SK-N-SH treated with all-trans-retinoic acid at 6 μM for 48 hours (cell line): ENCODE data around the gene ENTHD1.

Experiments
- ATAC-seq: fragments of 200-7000 bp; cut with Tn5 transposase; 3 replicates; pipeline ENCODE4 v1.9.1; 2020; ENCODE audit warnings: mild to moderate bottlenecking, moderate library complexity
- ARNTL ChIP-seq: fragments of 450-650 bp; formaldehyde crosslinking; IDR thresholded peaks from 2 replicates; pipeline ENCODE4 v1.5.0; 2020; ENCODE audit warnings: low read depth, mild to moderate bottlenecking, moderate library complexity, borderline replicate concordance
- BACH2 ChIP-seq: fragments of 250-450 bp; sonication (Bioruptor Pico); IDR thresholded peaks from 2 replicates; pipeline ENCODE4 v1.9.0; 2021; ENCODE audit warnings: mild to moderate bottlenecking, borderline replicate concordance
- CSDC2 ChIP-seq: fragments of 250-450 bp; sonication (Bioruptor Pico); IDR thresholded peaks from 2 replicates; pipeline ENCODE4 v1.5.0; 2020; ENCODE audit warnings: mild to moderate bottlenecking, moderate library complexity
- ESRRG ChIP-seq: fragments of 250-450 bp; sonication (Bioruptor Pico); IDR thresholded peaks from 2 replicates; pipeline ENCODE4 v1.6.1; 2021; ENCODE audit warnings: mild to moderate bottlenecking
- GLIS3 ChIP-seq: fragments of 250-450 bp; sonication (Bioruptor Pico); IDR thresholded peaks from 2 replicates; pipeline ENCODE4 v1.5.0; 2020; ENCODE audit warnings: mild to moderate bottlenecking, moderate library complexity
- ISL1 ChIP-seq: fragments of 250-450 bp; sonication (Bioruptor Pico); IDR thresholded peaks from 2 replicates; pipeline ENCODE4 v2.1.2; 2022; ENCODE audit warnings: mild to moderate bottlenecking, moderate library complexity
- OSR1 ChIP-seq: fragments of 250-450 bp; sonication (Bioruptor Pico); IDR thresholded peaks from 2 replicates; pipeline ENCODE4 v1.8.0; 2022; ENCODE audit warnings: moderate library complexity, mild to moderate bottlenecking, inconsistent platforms
- PATZ1 ChIP-seq: fragments of 250-450 bp; sonication (Bioruptor Pico); IDR thresholded peaks from 2 replicates; pipeline ENCODE4 v1.8.0; 2020; ENCODE audit warnings: mild to moderate bottlenecking, moderate library complexity, borderline replicate concordance
- POU6F1 ChIP-seq: fragments of 250-450 bp; sonication (Bioruptor Pico); IDR thresholded peaks from 2 replicates; pipeline ENCODE4 v1.8.0; 2021; ENCODE audit warnings: low read depth, mild to moderate bottlenecking, moderate library complexity, borderline replicate concordance
- PPARA ChIP-seq: fragments of 250-450 bp; sonication (Bioruptor Pico); IDR thresholded peaks from 2 replicates; pipeline ENCODE4 v1.5.0; 2020; ENCODE audit warnings: mild to moderate bottlenecking, borderline replicate concordance
- RARB ChIP-seq: fragments of 250-450 bp; sonication (Bioruptor Pico); IDR thresholded peaks from 2 replicates; pipeline ENCODE4 v1.8.0; 2021; ENCODE audit warnings: mild to moderate bottlenecking, moderate library complexity
- SNAI2 ChIP-seq: fragments of 250-450 bp; sonication (Bioruptor Pico); IDR thresholded peaks from 2 replicates; pipeline ENCODE4 v1.5.0; 2020; ENCODE audit warnings: mild to moderate bottlenecking, moderate library complexity
- TCF4 ChIP-seq: fragments of 250-450 bp; sonication (Bioruptor Pico); IDR thresholded peaks from 2 replicates; pipeline ENCODE4 v1.8.0; 2021; ENCODE audit warnings: mild to moderate bottlenecking, moderate library complexity, borderline replicate concordance
- TOX ChIP-seq: fragments of 250-450 bp; sonication (Bioruptor Pico); IDR thresholded peaks from 2 replicates; pipeline ENCODE4 v1.8.0; 2021; ENCODE audit warnings: mild to moderate bottlenecking, moderate library complexity, borderline replicate concordance
- ZC3H10 ChIP-seq: fragments of 250-450 bp; sonication (Bioruptor Pico); IDR thresholded peaks from 2 replicates; pipeline ENCODE4 v1.5.1; 2021; ENCODE audit warnings: mild to moderate bottlenecking, moderate library complexity
- ZFP3 ChIP-seq: fragments of 250-450 bp; sonication (Bioruptor Pico); IDR thresholded peaks from 2 replicates; pipeline ENCODE4 v1.5.0; 2020; ENCODE audit warnings: mild to moderate bottlenecking, moderate library complexity
- ZFP30 ChIP-seq: fragments of 450-650 bp; formaldehyde crosslinking; IDR thresholded peaks from 2 replicates; pipeline ENCODE4 v1.5.0; 2022; ENCODE audit warnings: mild to moderate bottlenecking, moderate library complexity
- ZNF565 ChIP-seq: fragments of 450-650 bp; formaldehyde crosslinking; conservative IDR thresholded peaks from 2 replicates; pipeline ENCODE4 v1.5.0; 2020; ENCODE audit warnings: low read depth, mild to moderate bottlenecking, moderate library complexity
- ZNF70 ChIP-seq: fragments of 450-650 bp; formaldehyde crosslinking; IDR thresholded peaks from 2 replicates; pipeline ENCODE4 v1.5.0; 2020; ENCODE audit warnings: mild to moderate bottlenecking, moderate library complexity
- ZNF8 ChIP-seq: fragments of 450-650 bp; formaldehyde crosslinking; IDR thresholded peaks from 2 replicates; pipeline ENCODE4 v1.5.0; 2020; ENCODE audit warnings: mild to moderate bottlenecking, moderate library complexity
- TF ChIP-seq, protein P1 (sequence below): fragments of 250-450 bp; sonication (Bioruptor Pico); IDR thresholded peaks from 2 replicates; pipeline ENCODE4 v1.5.1; 2020; ENCODE audit warnings: low read depth, mild to moderate bottlenecking, moderate library complexity
- TF ChIP-seq, protein P2 (sequence below): fragments of 250-450 bp; sonication (Bioruptor Pico); IDR thresholded peaks from 2 replicates; pipeline ENCODE4 v1.5.0; 2020; ENCODE audit warnings: mild to moderate bottlenecking, moderate library complexity

Gene ENTHD1

GRCh38 chr22:39821008-39821407 is 72.6 kb downstream of the ENTHD1 start (continued):
- no peak for TF ChIP-seq PPARA
- no peak for TF ChIP-seq ZFP3 (CRISPR knock-in tag)
- no peak for TF ChIP-seq SNAI2 (CRISPR knock-in tag)
- TF ChIP-seq POU6F1 (CRISPR knock-in tag) = no peak
- TF ChIP-seq ISL1 (CRISPR knock-in tag) = no peak
- no peak for TF ChIP-seq OSR1 (CRISPR knock-in tag)
- TF ChIP-seq PATZ1 = no peak

- peak; percentile 76 for ATAC-seq
- TF ChIP-seq RARB (CRISPR knock-in tag) (no peak), TOX (CRISPR knock-in tag) (no peak), ESRRG (CRISPR knock-in tag) (no peak), ZNF565 (no peak), ARNTL (CRISPR knock-in tag) (no peak), PATZ1 (no peak), ZFP30 (CRISPR knock-in tag) (no peak), PPARA (no peak), ZNF70 (CRISPR knock-in tag) (no peak), TCF4 (no peak), OSR1 (CRISPR knock-in tag) (no peak), ZNF8 (CRISPR knock-in tag) (no peak), GLIS3 (no peak), ZC3H10 (CRISPR knock-in tag) (no peak), CSDC2 (CRISPR knock-in tag) (no peak), SNAI2 (CRISPR knock-in tag) (no peak)
- TF ChIP-seq, protein P1, sequence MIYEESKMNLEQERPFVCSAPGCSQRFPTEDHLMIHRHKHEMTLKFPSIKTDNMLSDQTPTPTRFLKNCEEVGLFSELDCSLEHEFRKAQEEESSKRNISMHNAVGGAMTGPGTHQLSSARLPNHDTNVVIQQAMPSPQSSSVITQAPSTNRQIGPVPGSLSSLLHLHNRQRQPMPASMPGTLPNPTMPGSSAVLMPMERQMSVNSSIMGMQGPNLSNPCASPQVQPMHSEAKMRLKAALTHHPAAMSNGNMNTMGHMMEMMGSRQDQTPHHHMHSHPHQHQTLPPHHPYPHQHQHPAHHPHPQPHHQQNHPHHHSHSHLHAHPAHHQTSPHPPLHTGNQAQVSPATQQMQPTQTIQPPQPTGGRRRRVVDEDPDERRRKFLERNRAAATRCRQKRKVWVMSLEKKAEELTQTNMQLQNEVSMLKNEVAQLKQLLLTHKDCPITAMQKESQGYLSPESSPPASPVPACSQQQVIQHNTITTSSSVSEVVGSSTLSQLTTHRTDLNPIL = no peak
- TF ChIP-seq, protein P2, sequence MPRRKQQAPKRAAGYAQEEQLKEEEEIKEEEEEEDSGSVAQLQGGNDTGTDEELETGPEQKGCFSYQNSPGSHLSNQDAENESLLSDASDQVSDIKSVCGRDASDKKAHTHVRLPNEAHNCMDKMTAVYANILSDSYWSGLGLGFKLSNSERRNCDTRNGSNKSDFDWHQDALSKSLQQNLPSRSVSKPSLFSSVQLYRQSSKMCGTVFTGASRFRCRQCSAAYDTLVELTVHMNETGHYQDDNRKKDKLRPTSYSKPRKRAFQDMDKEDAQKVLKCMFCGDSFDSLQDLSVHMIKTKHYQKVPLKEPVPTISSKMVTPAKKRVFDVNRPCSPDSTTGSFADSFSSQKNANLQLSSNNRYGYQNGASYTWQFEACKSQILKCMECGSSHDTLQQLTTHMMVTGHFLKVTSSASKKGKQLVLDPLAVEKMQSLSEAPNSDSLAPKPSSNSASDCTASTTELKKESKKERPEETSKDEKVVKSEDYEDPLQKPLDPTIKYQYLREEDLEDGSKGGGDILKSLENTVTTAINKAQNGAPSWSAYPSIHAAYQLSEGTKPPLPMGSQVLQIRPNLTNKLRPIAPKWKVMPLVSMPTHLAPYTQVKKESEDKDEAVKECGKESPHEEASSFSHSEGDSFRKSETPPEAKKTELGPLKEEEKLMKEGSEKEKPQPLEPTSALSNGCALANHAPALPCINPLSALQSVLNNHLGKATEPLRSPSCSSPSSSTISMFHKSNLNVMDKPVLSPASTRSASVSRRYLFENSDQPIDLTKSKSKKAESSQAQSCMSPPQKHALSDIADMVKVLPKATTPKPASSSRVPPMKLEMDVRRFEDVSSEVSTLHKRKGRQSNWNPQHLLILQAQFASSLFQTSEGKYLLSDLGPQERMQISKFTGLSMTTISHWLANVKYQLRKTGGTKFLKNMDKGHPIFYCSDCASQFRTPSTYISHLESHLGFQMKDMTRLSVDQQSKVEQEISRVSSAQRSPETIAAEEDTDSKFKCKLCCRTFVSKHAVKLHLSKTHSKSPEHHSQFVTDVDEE (CRISPR knock-in tag) = no peak
These were observed 73.3 kb downstream of the ENTHD1 start for GRCh38 chr22:39820256-39820655.

DNA sequence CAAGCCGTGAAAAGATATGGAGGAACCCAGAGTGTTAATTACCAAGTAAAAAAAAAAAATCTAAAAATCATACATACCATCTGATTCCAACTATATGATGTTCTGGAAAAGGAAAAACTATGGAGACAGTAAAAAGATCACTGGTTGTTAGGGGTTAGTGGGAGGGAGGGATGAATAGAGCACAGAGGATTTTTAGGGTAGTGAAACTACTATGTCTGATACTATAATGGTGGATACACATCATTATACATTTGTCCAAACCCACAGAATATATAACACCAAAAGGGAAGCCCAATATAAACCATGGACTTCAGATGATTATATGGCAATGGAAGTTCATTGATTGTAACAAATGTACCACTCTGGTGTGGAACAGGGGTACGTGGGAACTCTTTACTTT is 74.1 kb downstream of the ENTHD1 start:
- no peak for ATAC-seq
- TF ChIP-seq TCF4 (no peak), ARNTL (CRISPR knock-in tag) (no peak), CSDC2 (CRISPR knock-in tag) (no peak), ZNF8 (CRISPR knock-in tag) (no peak), ZFP3 (CRISPR knock-in tag) (no peak), ZNF565 (no peak), BACH2 (CRISPR knock-in tag) (no peak), ZFP30 (CRISPR knock-in tag) (no peak), OSR1 (CRISPR knock-in tag) (no peak), GLIS3 (no peak), ZNF70 (CRISPR knock-in tag) (no peak), ESRRG (CRISPR knock-in tag) (no peak), PATZ1 (no peak), SNAI2 (CRISPR knock-in tag) (no peak)
- TF ChIP-seq, protein P1 = no peak
- TF ChIP-seq, protein P2 (CRISPR knock-in tag) = no peak
